ENCODE data around the gene LAMTOR2. TPM values are rescaled to one million over a fixed set of nuclear protein-coding genes. Genes with fewer than 3 reads are reported as not detected.

Gene LAMTOR2
- total and polyA plus RNA-seq, 12 donors, result 49.4 to 105 (median 61.1) TPM

- no peak for ATAC-seq
- no peak for DNase-seq
- TF ChIP-seq CTCF (IDR thresholded peaks at IDR 0.05), result no peak
- Histone ChIP-seq H3K4me3 (no peak overlapping the region), H3K4me1 (peaks cover 40 to 68% (median 59%) of the 10 kb centered on the region in 9 donors), H3K27ac (no peak overlapping the region), H3K27me3 (no peaks in the 10 kb centered on the region), H3K36me3 (no peaks in the 10 kb centered on the region), H3K9me3 (no peaks in the 10 kb centered on the region)
- intact Hi-C loops (cut with DNase I), result loop anchor here in 1 of 10 donors (5.0 kb wide), 1 partner anchor 33 kb away; no protein-coding TSS in a partner anchor
- WGBS, 2 donors, result 88% methylated on average over 3 of the region's 3 CpGs
Measured at GRCh38 chr1:156099282-156099681, 44.7 kb downstream of the LAMTOR2 start.

GRCh38 chr1:156100205-156100995, 45.8 kb downstream of the LAMTOR2 start:
- H3K27me3 ChIP-seq, result no peaks in the 10 kb centered on the region
- peaks cover 51 to 79% (median 70%) of the 10 kb centered on the region in 9 donors for H3K4me1 ChIP-seq
- intact Hi-C loops (cut with DNase I), result no loop called here
- ATAC-seq (no peak), DNase-seq (no peak)
- no peak overlapping the region for H3K4me3 ChIP-seq
- no peaks in the 10 kb centered on the region for H3K36me3 ChIP-seq
- H3K9me3 ChIP-seq, result no peaks in the 10 kb centered on the region
- no peak for TF ChIP-seq CTCF (IDR thresholded peaks at IDR 0.05)
- 65 to 66% methylated on average over 4 of the region's 4 CpGs for WGBS, 2 donors
- H3K27ac ChIP-seq, result peak overlapping the region in 3 of 10 donors; percentile 6 to 20 (median 7)

- peak overlapping the region in 9 of 10 donors; percentile 92 to 98 (median 95) for H3K27ac ChIP-seq
- DNase-seq, result peak in 1 of 2 donors; percentile 61
- H3K9me3 ChIP-seq, result no peaks in the 10 kb centered on the region
- H3K36me3 ChIP-seq, result no peaks in the 10 kb centered on the region
- WGBS, 2 donors, result 52 to 75% methylated on average over 6 of the region's 6 CpGs
- H3K4me1 ChIP-seq, result peaks cover 50 to 79% (median 71%) of the 10 kb centered on the region in 9 donors
- intact Hi-C loops (cut with DNase I), result no loop called here
- ATAC-seq, result no peak
- no peaks in the 10 kb centered on the region for H3K27me3 ChIP-seq
- H3K4me3 ChIP-seq, result no peak overlapping the region
- no peak for TF ChIP-seq CTCF (IDR thresholded peaks at IDR 0.05)
Measured at GRCh38 chr1:156101880-156102279, 47.3 kb downstream of the LAMTOR2 start.

GRCh38 chr1:156102633-156103511, 48.3 kb downstream of the LAMTOR2 start:
- no peak for TF ChIP-seq CTCF (IDR thresholded peaks at IDR 0.05)
- intact Hi-C loops (cut with DNase I), result no loop called here
- peak in 1 of 2 donors; percentile 57 for DNase-seq
- Histone ChIP-seq H3K36me3 (no peaks in the 10 kb centered on the region), H3K4me3 (no peak overlapping the region), H3K9me3 (no peaks in the 10 kb centered on the region), H3K4me1 (peaks cover 47 to 79% (median 71%) of the 10 kb centered on the region in 9 donors), H3K27ac (peak overlapping the region; percentile 79 to 98 (median 95)), H3K27me3 (no peaks in the 10 kb centered on the region)
- ATAC-seq, result peak in 1 of 8 donors; percentile 3
- WGBS, 2 donors, result 58 to 61% methylated on average over 16 of the region's 16 CpGs

Measured in heart right ventricle (tissue), 16 donors.